ENCODE results near the gene NEO1.

DNA sequence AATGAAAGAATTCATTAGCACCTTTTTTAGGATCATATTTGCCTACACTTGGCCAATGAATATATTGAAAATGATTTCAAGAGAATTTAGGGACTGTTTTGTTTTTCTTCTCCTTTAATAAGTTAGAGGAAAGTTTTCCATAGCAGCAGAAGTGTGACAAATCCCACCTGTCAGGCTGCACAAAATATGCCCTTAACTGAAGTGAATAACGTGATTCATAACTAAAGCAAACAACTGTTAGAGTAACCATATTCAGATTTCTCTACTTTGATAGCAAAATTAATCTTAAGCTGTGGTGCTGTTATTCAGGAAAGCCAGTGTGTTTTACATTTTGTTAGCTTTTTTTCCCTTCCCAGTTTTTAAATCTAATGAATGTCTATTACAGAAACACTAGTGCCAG is 195.1 kb downstream of the NEO1 start:
- TF ChIP-seq POLR2AphosphoS5 (IDR thresholded peaks at IDR 0.05; ENCODE audit: low read depth, low read length), result no peak
- TF ChIP-seq POLR2A (IDR thresholded peaks at IDR 0.05; ENCODE audit: low read depth, low read length), result no peak
- TF ChIP-seq TAF1 (IDR thresholded peaks at IDR 0.05; ENCODE audit: low read depth, low read length), result no peak
- no peak for TF ChIP-seq SPI1 (IDR thresholded peaks at IDR 0.05; ENCODE audit: low read depth, low read length)
- TF ChIP-seq POU2F2 (IDR thresholded peaks at IDR 0.05; ENCODE audit: low read depth, low read length), result no peak
- no peak for TF ChIP-seq PAX5 (IDR thresholded peaks at IDR 0.05; ENCODE audit: insufficient read depth, low read length, severe bottlenecking)
